GM18870 (cell line): ENCODE measurements around the gene SH2D3C.

Source experiments
- ATAC-seq: cut with Tn5 transposase; IDR thresholded peaks from one replicate; pipeline ENCODE4 v1.9.1; 2021; ENCODE audit warnings: moderate library complexity; ENCODE audit not compliant: unreplicated experiment

SH2D3C gene

GRCh38 chr9:127744398-127745110 is 33.9 kb downstream of the SH2D3C start:
- no peak for ATAC-seq

GRCh38 chr9:127742435-127743088 is 35.9 kb downstream of the SH2D3C start:
- no peak for ATAC-seq

GRCh38 chr9:127741831-127742434 is 36.5 kb downstream of the SH2D3C start:
- ATAC-seq, result no peak

GRCh38 chr9:127739614-127740330 is 38.7 kb downstream of the SH2D3C start:
- no peak for ATAC-seq

GRCh38 chr9:127738666-127739065 is 39.8 kb downstream of the SH2D3C start:
- no peak for ATAC-seq

- peak; percentile 13 for ATAC-seq
These were observed 42.8 kb downstream of the SH2D3C start for GRCh38 chr9:127735530-127736185.

- ATAC-seq, result peak; percentile 62
These were observed 43.5 kb downstream of the SH2D3C start, which contains the start of gene TOR2A for GRCh38 chr9:127734747-127735529. Gene TOR2A (minus strand): TSS chr9:127735294. CDS start chr9:127735270, 24 bp downstream.

GRCh38 chr9:127734247-127734746 is 44.2 kb downstream of the SH2D3C start:
- ATAC-seq, result no peak

- ATAC-seq, result no peak
These were observed 44.9 kb downstream of the SH2D3C start for GRCh38 chr9:127733614-127734013.

GRCh38 chr9:127732444-127732843 is 46.0 kb downstream of the SH2D3C start:
- ATAC-seq, result no peak

GRCh38 chr9:127731938-127732337 is 46.5 kb downstream of the SH2D3C start:
- no peak for ATAC-seq

- no peak for ATAC-seq
These were observed 47.6 kb downstream of the SH2D3C start for GRCh38 chr9:127730799-127731410.

- ATAC-seq, result no peak
These were observed 48.2 kb downstream of the SH2D3C start for GRCh38 chr9:127730262-127730661.

- ATAC-seq, result no peak
These were observed 48.8 kb downstream of the SH2D3C start for GRCh38 chr9:127729522-127730256.

- no peak for ATAC-seq
These were observed 49.7 kb downstream of the SH2D3C start for GRCh38 chr9:127728808-127729207.

GRCh38 chr9:127726871-127727270 is 51.6 kb downstream of the SH2D3C start:
- no peak for ATAC-seq

- ATAC-seq, result no peak
These were observed 54.5 kb downstream of the SH2D3C start for GRCh38 chr9:127724012-127724411.

GRCh38 chr9:127723444-127723843 is 55.0 kb downstream of the SH2D3C start:
- no peak for ATAC-seq

- no peak for ATAC-seq
These were observed 55.5 kb downstream of the SH2D3C start for GRCh38 chr9:127723013-127723412.
